Transverse colon (tissue), 4 donors: ENCODE data around the gene PRPF38A. TPM values are rescaled to one million over a fixed set of nuclear protein-coding genes. Genes with fewer than 3 reads are reported as not detected.

Experiments
- DNase-seq: peaks from one replicate; pipeline ENCODE4 v3.0.0-alpha.2; 2019
- H3K27ac ChIP-seq, 4 donors: fragments of 200-600 bp; sonication (generic); 2 replicates each; pipeline ENCODE4 v1.5.1; 2016 to 2018; ENCODE audit warnings: inconsistent platforms in 4 of 4
- H3K27me3 ChIP-seq: fragments of 200-600 bp; sonication (generic); 2 replicates; pipeline ENCODE4 v1.5.1; 2017; ENCODE audit warnings: inconsistent platforms
- H3K36me3 ChIP-seq, 4 donors: fragments of 200-600 bp; sonication (generic); 2 replicates each; pipeline ENCODE4 v1.5.1; 2017 to 2019; ENCODE audit warnings: inconsistent platforms in 4 of 4
- H3K4me1 ChIP-seq, 4 donors: fragments of 200-600 bp; sonication (generic); 2 replicates each; pipeline ENCODE4 v1.5.1; 2017 to 2020; ENCODE audit warnings: inconsistent platforms in 4 of 4
- H3K4me3 ChIP-seq, 4 donors: fragments of 200-600 bp; sonication (generic); 1 replicate in 1 of 4; 2 replicates in 3 of 4; pipeline versions ENCODE4 v1.5.1 to v1.6.1; 2017 to 2019; ENCODE audit warnings: inconsistent platforms in 4 of 4
- H3K9me3 ChIP-seq, 2 donors: fragments of 200-600 bp; sonication (generic); 2 replicates each; pipeline ENCODE4 v1.5.1; 2017 to 2019; ENCODE audit warnings: inconsistent platforms in 2 of 2
- CTCF ChIP-seq, 5 experiments: fragments of 200-600 bp in 3 of 5; fragments of 450-650 bp in 2 of 5; sonication (generic) in 3 of 5; IDR thresholded peaks; 1 replicate in 2 of 5; 2 replicates in 3 of 5; pipeline ENCODE4 v1.5.1; 2016 to 2017; ENCODE audit warnings: antibody characterized with exemption in 5 of 5, inconsistent platforms in 3 of 5, mild to moderate bottlenecking in 2 of 5, moderate library complexity in 1 of 5
- EP300 ChIP-seq: sonication (generic); formaldehyde crosslinking; IDR thresholded peaks from one replicate; pipeline ENCODE4 v1.6.1; 2017; ENCODE audit warnings: antibody characterized with exemption, low read depth
- POLR2A ChIP-seq: fragments of 450-650 bp; IDR thresholded peaks from one replicate; pipeline ENCODE4 v1.6.1; 2016; ENCODE audit warnings: antibody characterized with exemption, mild to moderate bottlenecking, moderate library complexity
- POLR2AphosphoS5 ChIP-seq, 3 donors: sonication (generic); formaldehyde crosslinking; IDR thresholded peaks; one replicate each; pipeline ENCODE4 v1.6.1; 2016; ENCODE audit warnings: antibody characterized with exemption in 3 of 3
- WGBS, 2 donors: methylation state at CpG; one replicate each; pipeline ENCODE4 v1.1.5; 2018; ENCODE audit warnings: low coverage in 1 of 2; 5-methylcytosine and 5-hydroxymethylcytosine counted together
- in situ Hi-C, 4 donors: fragments of 200-750 bp; cut with MboI; loops; one replicate each; pipeline versions ENCODE4 v1.15.0 to v1.15.1; 2017; ENCODE audit warnings: low sequenced_read_pairs in 3 of 4, low pct_ligation_motif_present in 1 of 4, low pct_unique_long_range_greater_than_20kb in 1 of 4
- intact Hi-C: fragments of 100-400 bp; cut with DNase I; formaldehyde crosslinking; loops from one replicate; pipeline ENCODE4 v1.15.1; 2023; ENCODE audit warnings: low total_unique reads
- total RNA-seq, 4 donors: library from RNA; depleted of rRNA; stranded (reverse); fragments of >200 nt; gene quantifications; one replicate each; pipeline ENCODE4 v1.1.0, GENCODE V29; 2016

PRPF38A gene
- total RNA-seq, 4 donors from 2014 or later = 4.0 to 25.5 (median 20.1) TPM

- in situ Hi-C loops (no loop called here), intact Hi-C loops (no loop called here)
- TF ChIP-seq POLR2A = no peak
- no peak for TF ChIP-seq CTCF (IDR thresholded peaks at IDR 0.05)
- TF ChIP-seq EP300 = no peak
- TF ChIP-seq POLR2AphosphoS5 (IDR thresholded peaks at IDR 0.05) = no peak
- no peaks in the 10 kb centered on the region for H3K27me3 ChIP-seq
- 97% methylated on average over 9 of the region's 9 CpGs; no CpG with 5 or more reads in 1 of the 2 donors for WGBS, 2 donors
- peaks cover 0 to 91% (median 52%) of the 10 kb centered on the region in 4 donors for H3K36me3 ChIP-seq
- H3K9me3 ChIP-seq = no peaks in the 10 kb centered on the region
- DNase-seq = no peak
- no peak overlapping the region for H3K4me3 ChIP-seq
- H3K4me1 ChIP-seq = no peaks in the 10 kb centered on the region
- H3K27ac ChIP-seq = no peak overlapping the region
Measured at GRCh38 chr1:52357397-52357796, 47.0 kb upstream of the PRPF38A start.

GRCh38 chr1:52358851-52359497 is 45.4 kb upstream of the PRPF38A start:
- no peak for DNase-seq
- in situ Hi-C loops = no loop called here
- no peaks in the 10 kb centered on the region for H3K9me3 ChIP-seq
- no peak overlapping the region for H3K27ac ChIP-seq
- no peak overlapping the region for H3K4me3 ChIP-seq
- peaks cover 0 to 84% (median 45%) of the 10 kb centered on the region in 4 donors for H3K36me3 ChIP-seq
- H3K4me1 ChIP-seq = no peaks in the 10 kb centered on the region
- intact Hi-C loops = no loop called here
- H3K27me3 ChIP-seq = no peaks in the 10 kb centered on the region
- 96% methylated on average over 18 of the region's 18 CpGs; no CpG with 5 or more reads in 1 of the 2 donors for WGBS, 2 donors
- no peak for TF ChIP-seq POLR2A
- no peak for TF ChIP-seq CTCF (IDR thresholded peaks at IDR 0.05)
- no peak for TF ChIP-seq EP300
- no peak for TF ChIP-seq POLR2AphosphoS5 (IDR thresholded peaks at IDR 0.05)

GRCh38 chr1:52359676-52360594 is 44.5 kb upstream of the PRPF38A start:
- peaks cover 6 to 7% (median 7%) of the 10 kb centered on the region in 4 donors for H3K4me1 ChIP-seq
- no peak overlapping the region for H3K4me3 ChIP-seq
- in situ Hi-C loops (no loop called here), intact Hi-C loops (no loop called here)
- no peak for DNase-seq
- H3K36me3 ChIP-seq = peaks cover 0 to 74% (median 41%) of the 10 kb centered on the region in 4 donors
- WGBS, 2 donors = 97% methylated on average over 24 of the region's 24 CpGs; no CpG with 5 or more reads in 1 of the 2 donors
- H3K27ac ChIP-seq = no peak overlapping the region
- TF ChIP-seq EP300 = no peak
- TF ChIP-seq POLR2AphosphoS5 (IDR thresholded peaks at IDR 0.05) = no peak
- TF ChIP-seq POLR2A = no peak
- TF ChIP-seq CTCF (IDR thresholded peaks at IDR 0.05) = no peak
- no peaks in the 10 kb centered on the region for H3K9me3 ChIP-seq
- no peaks in the 10 kb centered on the region for H3K27me3 ChIP-seq

GRCh38 chr1:52360595-52360968 is 43.8 kb upstream of the PRPF38A start:
- in situ Hi-C loops (no loop called here), intact Hi-C loops (no loop called here)
- Histone ChIP-seq H3K36me3 (peaks cover 0 to 68% (median 37%) of the 10 kb centered on the region in 4 donors), H3K27ac (no peak overlapping the region), H3K4me3 (no peak overlapping the region), H3K4me1 (peaks cover 6 to 12% (median 11%) of the 10 kb centered on the region in 4 donors), H3K27me3 (no peaks in the 10 kb centered on the region), H3K9me3 (no peaks in the 10 kb centered on the region)
- 97% methylated on average over 7 of the region's 7 CpGs; no CpG with 5 or more reads in 1 of the 2 donors for WGBS, 2 donors
- no peak for TF ChIP-seq EP300
- TF ChIP-seq CTCF (IDR thresholded peaks at IDR 0.05) = no peak
- no peak for TF ChIP-seq POLR2AphosphoS5 (IDR thresholded peaks at IDR 0.05)
- no peak for TF ChIP-seq POLR2A
- no peak for DNase-seq
